NCI-H146 treated with DMSO at 0.1 percent for 48 hours (cell line): ENCODE measurements around the gene MINAR2.

ENCODE experiments used
- DNase-seq: peaks from one replicate; lab custom pipeline; 2025; ENCODE audit not compliant: unreplicated experiment; lab: John Stamatoyannopoulos, UW

The MINAR2 gene

GRCh38 chr5:129771058-129771838, 23.4 kb downstream of the MINAR2 start:
- DNase-seq = no peak

GRCh38 chr5:129773376-129773775, 25.5 kb downstream of the MINAR2 start:
- DNase-seq = no peak

- DNase-seq = no peak
These were observed 33.7 kb downstream of the MINAR2 start for GRCh38 chr5:129781594-129781993.

GRCh38 chr5:129803403-129803802, 55.5 kb downstream of the MINAR2 start:
- DNase-seq = no peak

- no peak for DNase-seq
These were observed 56.8 kb downstream of the MINAR2 start for GRCh38 chr5:129804705-129805104.

- DNase-seq = no peak
These were observed 59.4 kb downstream of the MINAR2 start for GRCh38 chr5:129807162-129807814.
